Measurements from ENCODE around the gene CROCC2. TPM values are rescaled to one million over a fixed set of nuclear protein-coding genes. Genes with fewer than 3 reads are reported as not detected.
"Not testable (repeated sequence)": the region's sequence is repeated elsewhere in the genome, so short reads cannot be mapped to it uniquely, and the experiment has no call there.

Gene CROCC2
- polyA plus RNA-seq, 4 donors = 0.03 to 0.09 (median 0.05) TPM

DNA sequence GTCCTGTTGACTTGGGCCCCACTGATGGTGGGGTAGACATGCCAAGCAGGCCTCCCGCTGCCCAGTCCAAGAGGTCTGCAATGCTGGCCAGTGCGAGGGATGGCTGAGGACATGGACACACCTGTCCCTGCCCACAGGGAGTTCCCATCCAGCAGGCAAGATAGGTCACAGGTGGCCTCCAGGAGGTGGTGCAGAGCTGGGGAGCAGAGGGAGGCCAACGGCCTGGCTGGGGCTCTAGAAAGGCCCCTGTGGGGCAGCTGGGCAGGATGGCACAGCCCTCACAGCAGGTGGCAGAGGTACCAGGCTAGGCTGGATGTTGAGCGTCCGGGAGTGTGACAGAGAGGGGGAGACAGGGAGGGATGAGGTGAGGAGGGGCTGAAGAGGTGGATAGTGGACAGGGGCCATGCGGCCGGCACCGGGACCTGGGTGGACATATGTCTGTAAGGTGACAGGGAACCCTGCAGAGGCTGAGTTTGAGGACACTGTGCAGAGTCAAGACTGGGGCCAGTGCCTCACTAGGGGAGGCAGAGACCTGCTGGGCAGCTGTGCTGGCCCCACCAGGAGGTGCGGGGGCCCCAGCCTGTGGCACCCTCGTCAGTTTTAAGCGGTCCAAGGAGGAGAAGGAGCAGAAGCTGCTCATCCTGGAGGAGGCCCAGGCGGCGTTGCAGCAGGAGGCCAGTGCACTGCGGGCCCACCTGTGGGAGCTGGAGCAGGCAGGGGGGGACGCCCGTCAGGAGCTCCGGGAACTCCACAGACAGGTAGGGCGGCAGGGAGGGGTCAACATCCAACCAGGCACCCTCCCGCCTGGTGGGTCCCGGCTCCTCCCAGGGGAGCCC is 58.0 kb downstream of the CROCC2 start:
- DNase-seq (ENCODE audit: low read depth in 4 of 4, low spot score in 3 of 4) = no peak

DNA sequence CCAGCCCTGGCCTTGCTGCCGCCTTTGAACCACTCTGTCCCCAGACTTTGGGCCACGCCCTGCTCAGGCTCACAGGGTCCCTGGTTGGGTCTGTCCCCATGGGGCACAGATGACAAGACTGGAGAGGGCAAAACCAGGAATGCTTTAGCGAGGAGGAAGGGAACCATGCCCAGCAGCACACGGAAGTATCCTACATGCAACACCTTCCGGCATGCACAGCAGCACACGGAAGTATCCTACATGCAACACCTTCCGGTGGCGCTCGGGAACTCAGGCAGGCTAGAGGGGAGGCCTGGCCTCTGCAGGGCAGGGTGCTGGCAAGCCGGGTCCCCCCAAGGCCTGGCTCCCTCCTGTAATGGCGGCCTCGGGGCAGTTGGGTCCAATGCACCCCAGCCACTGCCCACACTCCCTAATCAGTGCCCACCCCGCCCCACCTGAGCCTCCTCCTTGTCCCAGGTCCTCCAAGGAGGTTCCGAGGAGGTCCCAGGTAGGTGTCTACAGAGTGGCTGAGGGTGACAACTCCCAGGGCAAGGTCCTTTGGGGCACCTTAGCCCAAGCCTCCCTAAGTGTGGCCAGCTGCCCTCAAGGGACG is 58.7 kb downstream of the CROCC2 start:
- no peak for DNase-seq (ENCODE audit: low read depth in 4 of 4, low spot score in 3 of 4)

DNA sequence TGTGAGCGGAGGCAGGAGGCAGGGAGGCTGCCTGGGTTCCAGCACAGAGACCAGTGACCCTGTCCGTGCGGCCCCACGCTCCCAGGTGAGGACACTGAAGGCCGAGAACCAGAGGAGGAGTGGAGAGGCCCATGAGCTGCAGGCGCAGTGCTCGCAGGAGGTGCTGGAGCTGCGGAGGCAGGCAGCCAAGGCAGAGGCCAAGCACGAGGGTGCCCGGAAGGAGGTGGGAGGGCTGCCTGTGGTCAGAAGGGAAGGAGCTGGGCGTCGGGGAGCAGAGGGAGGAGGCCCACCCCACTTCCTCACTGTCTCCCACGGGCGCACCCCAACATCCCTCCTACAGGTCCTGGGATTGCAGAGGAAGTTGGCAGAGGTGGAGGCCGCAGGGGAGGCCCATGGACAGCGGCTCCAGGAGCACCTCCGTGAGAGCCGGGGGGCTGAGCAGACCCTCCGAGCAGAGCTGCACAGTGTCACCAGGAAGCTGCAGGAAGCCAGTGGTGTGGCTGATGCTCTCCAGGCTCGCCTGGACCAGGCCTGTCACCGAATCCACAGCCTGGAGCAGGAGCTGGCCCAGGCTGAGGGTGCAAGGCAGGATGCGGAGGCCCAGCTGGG is 59.3 kb downstream of the CROCC2 start:
- DNase-seq (ENCODE audit: low read depth in 4 of 4, low spot score in 3 of 4) = no peak

DNA sequence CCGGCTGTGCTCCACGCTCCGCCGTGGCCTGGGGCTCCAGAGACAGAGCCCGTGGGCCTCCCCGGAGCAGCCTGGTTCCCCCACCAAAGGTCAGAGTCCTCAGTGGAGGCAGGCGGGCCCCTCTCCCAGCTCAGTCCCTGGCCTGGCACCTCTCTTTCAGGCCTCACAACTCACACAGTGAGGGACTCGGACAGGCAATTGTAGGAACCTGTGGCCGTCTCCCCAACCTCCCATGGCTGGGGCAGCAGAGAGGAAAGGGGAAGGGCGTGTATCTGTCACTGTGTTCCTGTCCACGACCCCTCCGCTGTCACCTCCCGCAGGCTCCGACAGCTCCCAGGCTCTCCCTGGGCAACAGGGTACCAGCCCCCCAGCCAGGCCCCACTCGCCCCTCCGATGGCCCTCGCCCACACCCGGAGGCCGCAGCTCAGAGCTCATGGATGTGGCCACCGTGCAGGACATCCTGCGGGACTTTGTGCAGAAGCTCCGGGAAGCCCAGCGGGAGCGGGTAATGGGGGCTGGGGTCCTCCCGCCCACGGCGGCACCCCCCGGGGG is 59.8 kb downstream of the CROCC2 start:
- DNase-seq (ENCODE audit: low read depth in 4 of 4, low spot score in 3 of 4) = no peak

DNA sequence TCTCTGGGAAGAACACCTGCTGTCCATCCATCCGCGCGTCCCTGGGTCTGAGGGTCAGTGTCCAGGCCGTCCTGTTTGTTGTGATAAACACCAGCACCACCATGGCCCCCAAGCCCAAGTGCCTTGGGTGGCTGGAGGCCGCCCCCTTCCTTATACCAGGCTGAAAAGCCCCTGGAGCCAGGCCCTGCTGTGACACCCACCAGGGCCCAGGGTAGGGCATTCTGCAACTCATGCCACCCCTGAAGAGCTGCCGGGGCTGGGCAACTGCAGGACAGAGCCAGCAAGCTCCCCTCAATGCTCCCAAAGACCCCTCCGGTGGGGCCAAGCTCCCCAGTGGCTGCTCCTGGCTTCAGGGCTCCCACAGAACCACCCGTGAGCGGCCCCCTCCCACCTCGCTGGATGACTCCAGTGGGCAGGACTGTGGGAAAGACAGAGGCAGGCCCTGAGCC is 60.3 kb downstream of the CROCC2 start:
- no peak for DNase-seq (ENCODE audit: low read depth in 4 of 4, low spot score in 3 of 4)

DNA sequence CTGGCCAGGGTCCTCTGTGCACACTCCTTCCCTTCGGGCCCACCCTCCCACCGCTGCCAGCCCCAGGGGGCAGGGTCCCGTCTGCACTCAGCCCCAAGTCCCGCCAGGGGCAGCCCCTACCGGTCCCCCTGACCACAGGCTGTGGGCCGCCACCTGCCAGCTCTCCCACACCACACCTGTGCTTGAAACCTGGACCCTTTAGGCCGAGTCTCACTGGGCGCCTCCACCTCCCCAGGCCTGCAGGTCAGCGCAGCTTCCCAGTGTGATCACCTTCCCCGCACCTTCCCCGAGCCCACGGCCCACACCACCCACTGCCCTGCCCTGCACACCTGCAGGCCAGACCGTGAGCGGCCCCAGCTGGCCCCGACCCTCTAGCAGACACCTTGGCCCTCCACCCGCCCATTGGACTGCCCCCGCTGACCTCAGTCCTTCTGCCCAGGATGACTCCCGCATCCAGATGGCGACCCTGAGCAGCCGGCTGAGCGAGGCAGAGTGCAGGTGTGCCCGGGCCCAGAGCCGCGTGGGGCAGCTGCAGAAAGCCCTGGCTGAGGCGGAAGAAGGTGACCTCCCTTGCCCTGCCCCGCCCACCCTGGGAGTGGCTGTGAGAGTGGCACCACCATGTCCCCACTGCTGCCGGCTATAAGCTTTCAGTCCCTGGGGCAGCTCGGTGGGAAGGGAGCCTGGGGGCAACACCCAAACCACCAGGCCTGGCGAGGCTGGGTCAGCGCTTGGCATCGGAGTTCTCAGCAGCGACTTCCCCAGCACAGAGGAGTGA is 61.0 kb downstream of the CROCC2 start:
- no peak for DNase-seq (ENCODE audit: low read depth in 4 of 4, low spot score in 3 of 4)

DNA sequence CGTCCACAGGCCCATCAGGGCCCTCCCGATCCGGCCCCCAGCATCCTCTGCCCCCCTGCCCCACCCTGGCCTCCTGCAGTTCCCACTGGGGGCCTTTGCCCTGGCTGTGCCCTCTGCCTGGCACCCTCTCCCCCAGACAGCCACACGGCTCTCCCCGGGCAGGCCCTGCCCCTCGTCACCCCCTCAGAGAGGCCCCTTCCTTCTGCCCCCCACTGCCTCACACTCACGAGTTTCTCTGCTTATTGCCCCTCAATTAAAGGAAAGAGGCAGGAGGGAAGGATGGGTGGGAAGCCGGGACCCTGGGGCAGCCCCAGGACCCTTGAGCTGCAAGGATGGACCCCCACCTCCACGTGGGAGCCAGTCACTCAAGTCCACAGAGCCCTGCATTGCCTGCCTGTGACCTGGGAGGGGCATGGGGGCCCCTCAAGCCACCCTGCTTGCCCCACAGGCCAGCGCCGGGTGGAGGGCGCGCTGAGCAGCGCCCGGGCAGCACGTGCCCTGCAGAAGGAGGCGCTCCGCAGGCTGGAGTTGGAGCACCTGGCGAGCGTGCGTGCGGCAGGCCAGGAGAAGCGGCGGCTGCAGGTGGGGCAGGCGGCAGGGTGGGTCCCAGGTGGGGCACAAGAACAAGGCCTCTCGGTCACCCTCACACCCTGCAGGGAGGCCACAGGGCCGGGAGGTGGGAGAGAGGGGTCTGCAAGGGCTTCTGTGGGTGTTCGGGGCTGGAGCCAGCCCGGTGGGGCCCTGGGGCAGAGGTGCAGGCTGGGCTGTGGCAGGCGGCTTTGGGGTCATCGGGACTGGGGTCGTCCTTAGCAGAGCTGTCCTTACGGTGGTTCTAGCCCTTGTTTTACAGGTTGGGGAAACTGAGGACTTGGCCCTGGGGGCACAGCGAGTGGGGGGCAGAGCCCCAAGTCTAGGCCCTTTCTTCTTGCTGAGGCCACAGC is 61.8 kb downstream of the CROCC2 start:
- no peak for DNase-seq (ENCODE audit: low read depth in 4 of 4, low spot score in 3 of 4)

DNA sequence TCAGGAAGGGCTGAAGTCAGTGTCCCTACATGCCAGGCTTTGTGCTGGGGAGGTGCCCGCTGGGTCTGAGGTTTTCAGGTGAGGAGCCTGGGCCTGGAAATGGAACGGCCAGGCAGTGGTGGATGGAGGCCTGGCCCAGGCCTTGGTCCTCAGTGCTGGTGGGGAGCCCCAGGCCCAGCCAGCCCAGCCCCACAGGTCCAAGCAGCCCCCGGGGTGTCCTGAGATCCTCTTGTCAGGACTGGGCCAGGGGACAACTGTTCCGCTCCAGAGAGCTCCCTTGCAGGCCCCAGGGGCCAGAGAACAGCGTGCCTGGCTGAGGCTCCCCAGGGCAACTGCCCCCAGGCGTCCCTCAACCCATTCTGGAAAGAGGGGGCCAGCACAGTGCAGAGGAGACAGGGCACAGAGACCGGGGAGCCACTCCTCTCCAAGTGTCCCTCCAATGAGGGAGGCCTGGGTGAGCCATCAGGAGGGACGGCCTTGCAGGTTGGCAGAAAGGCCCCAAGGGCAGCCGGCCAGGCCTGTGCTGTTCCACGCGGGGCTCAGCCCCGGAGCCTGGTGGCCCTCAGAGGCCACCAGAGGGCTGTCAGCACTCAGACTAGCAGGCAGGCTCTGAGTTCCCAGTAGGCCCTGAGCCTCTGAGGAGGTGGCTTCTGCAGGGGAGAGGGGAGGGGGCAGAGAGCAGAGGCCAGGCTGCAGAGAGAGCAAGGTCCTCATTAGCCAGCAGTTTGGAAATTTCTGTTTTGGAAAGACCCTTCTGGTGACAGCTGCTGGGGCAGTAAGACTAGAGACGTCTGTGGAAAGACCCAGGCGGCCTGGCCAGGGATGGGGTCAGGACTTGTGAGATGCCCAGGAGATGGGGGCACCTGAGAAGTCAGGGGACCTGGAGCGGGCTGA is 62.8 kb downstream of the CROCC2 start:
- DNase-seq (ENCODE audit: low read depth in 4 of 4, low spot score in 3 of 4) = no peak

DNA sequence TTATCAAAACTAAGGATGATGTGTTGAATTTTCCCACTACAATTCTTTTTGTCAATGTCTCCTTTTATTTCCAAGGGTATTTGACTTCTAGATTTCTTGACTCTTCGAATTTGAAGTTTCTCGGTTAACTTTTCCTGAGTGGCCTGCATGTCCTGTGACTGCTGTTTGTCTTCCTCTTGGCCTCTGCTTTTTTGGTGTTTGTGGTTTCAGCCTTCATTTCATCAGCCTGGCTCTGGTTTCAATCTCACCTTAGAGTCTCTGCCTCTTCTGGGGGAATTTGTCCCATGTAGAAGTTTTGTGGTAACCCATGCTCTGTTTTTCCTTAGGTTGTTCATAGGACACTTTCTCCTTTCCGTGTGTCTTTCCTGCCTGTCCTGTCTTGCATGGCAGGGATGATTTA is 64.0 kb downstream of the CROCC2 start:
- DNase-seq (ENCODE audit: low read depth in 4 of 4, low spot score in 3 of 4) = no peak

DNA sequence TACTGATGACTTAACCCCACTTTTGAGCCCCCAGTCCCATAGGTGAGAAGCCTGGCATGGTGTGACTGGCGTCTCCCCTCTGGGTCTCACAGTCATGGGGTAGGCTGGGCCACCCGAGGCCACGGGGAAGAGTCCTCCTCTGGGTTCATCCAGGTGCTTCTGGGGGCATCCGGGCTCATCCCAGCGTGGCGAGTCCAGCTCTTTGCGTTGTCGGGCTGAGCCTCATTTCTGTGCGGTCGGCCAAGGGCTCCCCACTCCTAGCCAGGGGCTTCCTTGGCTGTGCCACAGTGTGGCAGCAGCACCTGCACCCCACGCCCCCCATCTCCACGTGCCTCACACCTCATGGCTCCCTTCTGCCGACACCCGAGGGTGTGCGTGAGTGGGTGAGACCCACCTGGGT is 64.7 kb downstream of the CROCC2 start:
- DNase-seq (ENCODE audit: low read depth in 4 of 4, low spot score in 3 of 4) = no peak

DNA sequence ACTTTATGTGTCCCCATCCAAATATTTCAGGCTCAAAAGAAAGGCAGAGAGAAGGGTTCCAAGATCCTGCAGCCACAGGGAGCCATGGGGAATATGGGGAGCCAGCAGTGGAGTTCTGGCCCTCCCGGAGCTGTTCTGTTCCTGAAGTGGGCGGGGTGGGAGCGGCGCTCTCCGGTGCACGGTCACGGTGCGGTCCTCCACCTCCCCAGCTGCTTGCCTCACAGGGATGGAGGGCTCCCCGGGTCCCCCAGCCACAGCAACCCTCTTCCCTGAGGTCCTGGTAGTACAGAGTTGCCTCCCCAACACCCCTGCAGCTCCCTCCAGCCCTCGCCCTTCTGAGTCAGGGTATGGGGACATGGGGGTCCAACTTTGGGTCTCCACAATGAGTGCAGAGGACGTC is 66.1 kb downstream of the CROCC2 start:
- DNase-seq (ENCODE audit: low read depth in 4 of 4, low spot score in 3 of 4) = no peak

DNA sequence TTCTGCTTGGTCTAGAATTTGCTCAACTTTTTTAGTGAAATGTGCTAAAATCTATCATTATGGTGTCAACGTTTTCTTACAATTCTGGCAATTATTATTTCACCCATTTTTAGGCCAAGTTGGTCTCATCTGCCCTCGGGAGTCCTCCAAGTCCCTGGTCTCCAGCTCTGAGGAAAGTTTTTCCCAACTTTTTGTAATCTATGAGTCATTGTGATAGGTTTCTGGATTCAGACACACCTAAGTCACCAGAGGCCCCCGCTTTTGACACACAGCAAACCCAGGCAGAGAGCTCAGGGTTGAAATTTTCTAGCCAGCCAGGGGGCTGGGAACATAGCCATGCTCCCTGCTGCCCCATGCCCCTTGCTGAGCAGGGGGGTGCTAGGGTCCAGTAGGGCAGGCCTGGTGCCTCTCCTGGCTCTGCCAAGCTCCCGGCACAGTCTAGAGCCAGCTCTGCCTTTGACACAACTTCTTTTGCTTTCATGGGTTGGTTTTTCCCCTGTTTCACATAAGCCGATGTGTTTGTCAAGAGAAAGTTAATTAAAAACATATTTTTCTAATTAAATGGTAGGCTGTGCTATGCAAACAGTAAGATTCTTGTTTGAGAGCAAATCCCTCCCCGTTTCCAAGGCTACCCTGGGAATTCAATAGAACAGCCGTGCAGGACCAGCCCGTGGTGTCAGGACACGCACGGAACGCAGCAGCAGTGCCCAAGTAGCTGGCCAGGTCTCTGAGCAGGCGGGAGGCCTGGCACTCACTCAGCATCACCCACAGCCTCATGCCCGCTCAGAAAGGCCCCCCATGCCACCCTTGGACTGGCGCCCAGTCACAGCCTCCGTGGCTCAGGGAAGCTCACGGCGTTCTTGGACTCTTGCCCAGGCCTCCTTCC is 66.7 kb downstream of the CROCC2 start:
- no peak for DNase-seq (ENCODE audit: low read depth in 4 of 4, low spot score in 3 of 4)

DNA sequence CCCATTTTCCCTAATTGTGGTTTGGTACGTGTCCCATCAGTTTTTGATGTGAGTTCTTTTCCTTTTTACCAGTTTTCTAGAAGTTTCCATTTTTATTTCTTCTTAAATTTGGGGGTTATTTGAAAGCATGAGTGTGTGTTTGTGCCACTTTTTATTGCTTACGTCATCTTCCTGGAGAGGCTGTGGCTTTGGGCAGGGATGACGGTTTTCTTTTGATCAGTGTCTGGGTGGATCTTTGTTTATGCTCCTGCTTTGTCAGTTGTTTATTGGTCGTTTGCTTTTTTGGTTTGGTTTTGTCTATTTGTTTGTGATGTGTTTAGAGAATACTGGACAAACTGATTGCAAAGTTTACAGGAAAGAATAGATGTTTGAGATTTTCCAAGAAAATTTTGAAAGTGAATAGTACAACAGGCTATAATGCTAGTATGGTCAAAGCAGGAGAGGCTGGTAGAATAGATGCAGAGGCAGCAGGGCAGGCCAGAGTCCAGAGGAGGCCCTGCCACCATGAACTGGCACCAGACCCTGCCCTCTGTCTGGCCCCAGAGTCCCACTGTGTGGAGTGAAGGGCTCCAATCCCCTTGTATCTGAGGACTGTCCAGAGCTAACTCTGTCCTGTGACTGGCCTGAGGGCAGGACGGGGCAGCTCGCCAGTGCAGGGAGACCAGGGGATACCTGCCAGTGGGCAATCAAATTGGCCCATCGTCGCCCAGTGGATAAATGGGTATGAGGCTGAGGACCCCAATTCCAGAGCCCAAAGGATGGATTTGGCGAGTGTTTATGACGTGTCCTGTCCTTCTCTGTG is 68.8 kb downstream of the CROCC2 start:
- no peak for DNase-seq (ENCODE audit: low read depth in 4 of 4, low spot score in 3 of 4)

DNA sequence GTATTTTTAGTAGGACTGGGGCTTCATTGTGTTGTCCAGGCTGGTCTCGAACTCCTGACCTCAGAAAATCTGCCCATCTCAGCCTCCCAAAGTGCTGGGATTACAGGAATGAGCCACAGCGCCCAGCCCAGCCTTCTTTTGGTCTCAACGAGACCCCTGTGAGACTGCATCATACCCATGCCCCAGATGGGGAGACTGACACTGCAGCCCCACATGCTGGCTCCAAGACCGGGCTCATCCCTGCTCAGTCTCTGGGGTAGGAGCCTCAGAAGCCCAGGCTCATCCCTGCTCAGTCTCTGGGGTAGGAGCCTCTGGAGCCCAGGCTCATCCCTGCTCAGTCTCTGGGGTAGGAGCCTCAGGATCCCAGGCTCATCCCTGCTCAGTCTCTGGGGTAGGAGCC is 69.8 kb downstream of the CROCC2 start:
- DNase-seq (ENCODE audit: low read depth in 4 of 4, low spot score in 3 of 4) = not testable (repeated sequence)

DNA sequence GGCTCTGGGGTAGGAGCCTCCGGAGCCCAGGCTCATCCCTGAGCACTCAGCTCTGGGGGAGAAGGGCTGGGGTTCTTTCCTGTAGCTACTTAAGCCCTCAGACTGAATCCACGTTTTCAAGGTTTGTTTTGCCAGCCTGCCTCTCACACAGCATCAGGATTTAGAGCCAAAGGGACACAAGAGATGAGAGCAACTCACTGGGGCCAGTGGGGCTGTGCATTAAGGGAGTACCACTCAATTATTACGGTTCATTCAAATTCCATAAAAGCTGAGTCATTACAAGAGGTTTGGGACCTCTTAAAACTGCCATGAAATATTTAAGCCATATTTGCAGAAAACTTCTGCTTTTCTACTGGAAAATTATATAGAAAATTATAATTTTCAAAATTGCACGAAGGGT is 75.1 kb downstream of the CROCC2 start:
- no peak for DNase-seq (ENCODE audit: low read depth in 4 of 4, low spot score in 3 of 4)

DNA sequence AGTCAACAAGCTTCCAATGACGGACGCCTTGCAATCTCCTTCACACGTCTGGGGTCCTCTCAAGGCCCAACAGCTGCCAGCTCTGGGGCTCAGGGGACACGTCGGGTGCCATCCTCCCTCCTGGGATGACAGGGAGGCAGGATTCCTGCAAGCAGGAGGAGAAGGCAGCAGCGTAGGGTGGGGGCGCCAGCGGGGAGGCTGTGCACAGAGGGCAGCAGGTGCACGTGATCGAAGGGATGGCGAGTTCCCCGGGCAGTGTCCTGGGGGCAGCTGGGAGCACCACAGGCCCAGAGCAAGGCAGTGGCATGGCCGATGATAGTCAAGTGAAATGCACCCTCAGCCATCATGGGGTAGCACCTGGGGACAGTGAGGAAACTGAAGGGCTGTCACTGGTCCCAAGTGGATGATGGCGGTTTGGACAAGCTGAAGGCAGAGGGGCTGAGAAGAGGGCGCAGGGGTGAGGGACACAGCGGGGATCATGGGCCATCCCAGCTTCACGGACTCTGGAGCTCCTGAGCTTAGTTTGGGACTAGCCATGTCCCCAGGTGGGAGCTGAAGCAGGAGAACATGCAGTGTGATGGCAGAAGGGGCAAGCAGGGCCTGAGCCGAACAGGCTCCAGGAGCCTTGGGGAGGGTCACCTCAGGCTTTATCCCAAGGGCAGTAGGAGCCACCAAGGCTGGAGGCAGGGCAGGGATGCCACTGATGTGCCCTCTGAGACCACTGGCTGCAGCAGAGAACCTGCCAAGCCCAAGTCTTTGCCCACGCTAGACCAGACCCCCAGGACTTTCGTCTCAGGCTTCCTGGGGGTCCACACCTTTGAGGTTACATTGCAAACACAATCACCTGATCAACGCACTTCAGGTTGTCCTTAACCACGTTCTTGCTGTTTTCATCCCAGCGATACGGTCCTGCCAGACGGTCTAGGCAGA is 76.0 kb downstream of the CROCC2 start:
- DNase-seq (ENCODE audit: low read depth in 4 of 4, low spot score in 3 of 4) = no peak

Measured in left renal pelvis (tissue), 4 donors.